IPS DF 6.9 (cell line): ENCODE data around the gene NUP42.

Source experiments
- DNase-seq: peaks from one replicate; pipeline ENCODE4 v3.0.0-alpha.2; 2013; ENCODE audit warnings: low read depth, low spot score
- H3K27ac ChIP-seq: one replicate; pipeline ENCODE4 v1.5.1; 2013; ENCODE audit warnings: low read length, control low read depth
- H3K27me3 ChIP-seq: 2 replicates; pipeline ENCODE4 v1.6.1; 2013; ENCODE audit warnings: mild to moderate bottlenecking, low read length; ENCODE audit not compliant: control insufficient read depth, insufficient read depth
- H3K36me3 ChIP-seq: 2 replicates; pipeline ENCODE4 v1.6.1; 2013; ENCODE audit warnings: low read length; ENCODE audit not compliant: control insufficient read depth, insufficient read depth
- H3K4me1 ChIP-seq: 2 replicates; pipeline ENCODE4 v1.6.1; 2013; ENCODE audit warnings: low read length; ENCODE audit not compliant: control insufficient read depth, insufficient read depth
- H3K4me3 ChIP-seq: 2 replicates; pipeline ENCODE4 v1.5.1; 2013; ENCODE audit warnings: mild to moderate bottlenecking, low read length
- H3K9me3 ChIP-seq: 2 replicates; pipeline ENCODE4 v1.6.1; 2013; ENCODE audit warnings: low read length, inconsistent platforms; ENCODE audit not compliant: control insufficient read depth, insufficient read depth
- WGBS: extraction: QIAGEN DNeasy Blood & Tissue Kit; methylation state at CpG from one replicate; pipeline ENCODE4 v1.1.7; 2013; ENCODE audit warnings: mixed read lengths, missing lambda C conversion rate; ENCODE audit not compliant: insufficient read length, insufficient coverage; 5-methylcytosine and 5-hydroxymethylcytosine counted together

NUP42 gene

DNA sequence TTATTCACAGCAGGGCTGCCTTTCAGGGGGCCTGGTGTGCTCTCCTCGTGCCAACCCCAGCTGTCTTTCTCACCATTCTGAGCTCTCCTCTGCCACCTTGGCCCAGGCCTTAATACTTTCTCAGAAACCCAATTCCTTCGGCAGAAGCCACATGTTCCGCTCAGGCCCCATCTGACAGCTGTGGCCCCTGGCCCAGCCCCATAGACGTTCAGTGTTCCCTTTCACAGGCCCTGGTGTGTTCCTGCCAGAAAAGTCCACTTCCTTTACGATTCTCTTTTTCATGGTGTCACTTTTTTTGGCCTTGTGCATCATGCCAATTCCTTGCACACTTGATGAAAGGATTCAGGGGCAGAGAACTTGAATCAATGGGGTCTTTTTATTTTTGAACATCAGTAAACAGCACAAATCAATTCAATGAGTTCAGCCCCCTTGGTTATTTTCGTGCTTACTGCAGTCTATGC, 48.8 kb downstream of the NUP42 start:
- no peak overlapping the region for H3K4me3 ChIP-seq
- no peak overlapping the region for H3K27ac ChIP-seq
- no peaks in the 10 kb centered on the region for H3K9me3 ChIP-seq
- no peaks in the 10 kb centered on the region for H3K36me3 ChIP-seq
- WGBS, result no CpG with 5 or more reads among the region's 6 CpGs
- DNase-seq, result no peak
- H3K27me3 ChIP-seq, result no peaks in the 10 kb centered on the region
- no peaks in the 10 kb centered on the region for H3K4me1 ChIP-seq

DNA sequence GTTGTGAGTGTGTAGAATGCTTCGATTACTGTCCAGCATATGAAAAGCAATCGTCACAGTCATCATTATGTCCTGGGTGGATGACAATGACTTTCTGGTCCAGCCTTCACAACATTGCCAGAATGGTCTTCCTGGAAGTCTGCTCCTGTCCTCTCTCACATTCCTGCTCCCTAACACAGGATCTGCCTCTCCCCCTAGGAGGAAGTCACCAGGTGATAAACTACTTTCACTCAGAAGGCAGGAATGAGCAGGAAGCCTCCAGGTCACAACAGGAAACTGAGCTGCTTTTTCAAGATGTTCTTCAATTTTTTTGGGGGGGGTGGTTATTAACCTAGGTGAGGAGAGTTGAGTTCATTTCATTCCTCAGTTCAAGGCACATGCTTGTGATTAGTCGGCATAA, 51.1 kb downstream of the NUP42 start:
- no peak overlapping the region for H3K4me3 ChIP-seq
- no peaks in the 10 kb centered on the region for H3K36me3 ChIP-seq
- no peaks in the 10 kb centered on the region for H3K9me3 ChIP-seq
- H3K27ac ChIP-seq, result no peak overlapping the region
- no peak for DNase-seq
- H3K27me3 ChIP-seq, result no peaks in the 10 kb centered on the region
- no peaks in the 10 kb centered on the region for H3K4me1 ChIP-seq
- no CpG with 5 or more reads among the region's 3 CpGs for WGBS

DNA sequence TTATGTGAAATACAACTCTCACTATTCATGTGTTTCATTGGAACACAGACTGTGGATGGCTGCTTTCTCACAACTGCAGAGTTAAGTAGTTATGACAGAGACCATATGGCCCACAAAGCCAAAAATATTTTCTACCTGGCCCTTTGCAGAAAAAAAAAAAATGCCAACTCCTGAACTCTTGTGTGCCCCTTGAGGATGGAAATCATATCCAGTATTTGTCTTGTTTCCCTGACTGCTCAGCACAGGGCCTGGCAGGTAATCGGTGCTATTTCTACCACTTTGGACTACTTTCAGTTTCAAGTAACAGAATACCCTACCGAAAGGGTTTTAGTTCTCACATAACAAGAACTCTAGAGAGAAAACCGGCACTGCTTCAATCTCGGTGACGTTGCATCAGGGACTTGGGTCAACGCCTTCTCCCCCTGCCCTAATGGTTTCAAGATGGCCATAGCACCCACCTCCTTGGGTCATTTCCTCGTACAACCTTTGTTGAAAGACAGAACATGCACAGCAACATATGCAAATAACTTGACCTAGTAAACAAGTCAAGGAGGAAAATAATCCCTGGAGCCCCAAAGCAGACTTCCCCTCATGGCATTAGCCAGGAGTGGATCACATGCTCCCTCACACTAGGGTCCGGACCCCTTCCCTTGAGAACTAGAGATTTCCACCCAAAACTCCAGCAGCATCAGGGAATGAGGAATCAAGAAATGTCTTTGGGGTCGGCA, 52.9 kb downstream of the NUP42 start:
- Histone ChIP-seq H3K27me3 (no peaks in the 10 kb centered on the region), H3K36me3 (no peaks in the 10 kb centered on the region), H3K4me3 (no peak overlapping the region), H3K27ac (no peak overlapping the region), H3K9me3 (no peaks in the 10 kb centered on the region), H3K4me1 (no peaks in the 10 kb centered on the region)
- no peak for DNase-seq
- WGBS, result no CpG with 5 or more reads among the region's 9 CpGs

DNA sequence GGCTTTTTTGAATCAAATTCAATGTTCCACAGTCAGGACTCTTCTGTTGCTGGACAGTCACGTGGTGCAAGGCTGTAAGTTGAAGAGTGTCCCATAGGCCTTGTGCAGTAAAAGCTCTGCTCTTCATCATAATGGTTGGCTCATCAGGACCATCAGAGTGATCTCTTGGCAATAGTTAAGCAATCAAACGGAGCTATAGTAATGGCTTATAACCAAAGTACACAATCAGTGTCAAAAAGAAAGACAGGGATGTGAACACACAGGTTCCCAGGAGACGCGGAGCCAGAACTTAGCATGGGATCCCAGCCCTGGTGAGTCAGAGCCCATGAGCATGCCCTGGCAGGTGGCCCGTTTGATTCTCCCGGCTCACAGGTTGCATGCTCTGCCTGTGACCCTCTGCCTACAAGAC, 54.0 kb downstream of the NUP42 start:
- H3K4me3 ChIP-seq, result no peak overlapping the region
- H3K36me3 ChIP-seq, result no peaks in the 10 kb centered on the region
- no peaks in the 10 kb centered on the region for H3K27me3 ChIP-seq
- H3K9me3 ChIP-seq, result no peaks in the 10 kb centered on the region
- WGBS, result no CpG with 5 or more reads among the region's 6 CpGs
- no peak for DNase-seq
- H3K4me1 ChIP-seq, result no peaks in the 10 kb centered on the region
- no peak overlapping the region for H3K27ac ChIP-seq

DNA sequence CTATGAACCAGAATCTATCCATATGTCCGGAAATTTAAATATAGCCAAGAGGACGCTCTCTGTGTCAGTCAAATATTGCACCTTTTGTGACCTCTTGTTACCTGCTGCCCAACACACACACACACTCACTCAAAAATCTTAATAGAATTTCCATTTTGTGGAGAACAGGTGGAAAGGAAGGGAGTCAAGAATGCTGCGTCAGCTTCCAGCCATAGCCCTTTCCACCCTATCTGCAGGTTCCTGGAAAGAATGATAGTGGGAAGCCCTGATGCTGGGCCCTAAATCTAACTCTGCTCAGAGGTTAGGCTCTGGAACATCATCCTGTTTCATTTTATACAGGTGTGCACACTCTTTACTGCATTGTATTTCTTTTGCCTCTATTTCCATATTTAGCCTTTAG, 55.2 kb downstream of the NUP42 start:
- no peak for DNase-seq
- no CpG with 5 or more reads among the region's 3 CpGs for WGBS

DNA sequence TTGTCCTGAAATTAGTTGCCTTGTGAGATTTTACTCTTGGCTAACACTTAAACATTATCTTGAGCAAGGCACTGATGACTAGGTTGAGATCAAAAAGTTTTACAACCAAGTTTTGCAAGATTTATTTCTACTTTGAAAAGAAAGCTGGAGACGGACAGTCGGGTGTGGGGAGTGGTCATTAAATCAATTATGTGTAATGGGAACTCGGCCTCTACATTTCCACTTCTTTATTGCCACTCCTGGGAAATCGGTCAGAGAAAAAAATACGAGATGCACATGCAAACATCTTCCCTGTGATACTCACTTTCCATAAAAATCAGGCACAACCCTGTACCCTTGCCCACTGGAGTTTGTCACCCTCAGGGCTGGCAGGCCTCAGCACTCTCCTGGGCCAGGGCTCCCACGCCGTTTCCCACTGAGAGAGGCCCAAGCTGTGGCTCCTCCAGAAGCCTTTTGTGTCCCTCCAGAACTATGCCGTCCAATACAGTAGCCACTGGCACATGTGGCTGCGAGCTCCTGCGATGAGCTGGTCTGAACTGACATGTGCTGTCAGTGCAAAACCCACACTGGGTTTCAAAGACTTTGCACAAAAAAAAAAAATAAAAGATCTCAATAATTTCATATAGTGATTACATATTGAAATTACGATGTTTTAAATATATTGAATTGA, 57.3 kb downstream of the NUP42 start:
- DNase-seq, result no peak
- Histone ChIP-seq H3K27me3 (no peaks in the 10 kb centered on the region), H3K36me3 (no peaks in the 10 kb centered on the region), H3K27ac (no peak overlapping the region), H3K4me3 (no peak overlapping the region), H3K9me3 (no peaks in the 10 kb centered on the region), H3K4me1 (no peaks in the 10 kb centered on the region)
- WGBS, result no CpG with 5 or more reads among the region's 11 CpGs

More for the DNA sequence above, 55.2 kb downstream of the NUP42 start:
- H3K36me3 ChIP-seq, result no peaks in the 10 kb centered on the region
- H3K9me3 ChIP-seq, result no peaks in the 10 kb centered on the region
- H3K4me1 ChIP-seq, result no peaks in the 10 kb centered on the region
- no peaks in the 10 kb centered on the region for H3K27me3 ChIP-seq
- no peak overlapping the region for H3K4me3 ChIP-seq
- no peak overlapping the region for H3K27ac ChIP-seq

DNA sequence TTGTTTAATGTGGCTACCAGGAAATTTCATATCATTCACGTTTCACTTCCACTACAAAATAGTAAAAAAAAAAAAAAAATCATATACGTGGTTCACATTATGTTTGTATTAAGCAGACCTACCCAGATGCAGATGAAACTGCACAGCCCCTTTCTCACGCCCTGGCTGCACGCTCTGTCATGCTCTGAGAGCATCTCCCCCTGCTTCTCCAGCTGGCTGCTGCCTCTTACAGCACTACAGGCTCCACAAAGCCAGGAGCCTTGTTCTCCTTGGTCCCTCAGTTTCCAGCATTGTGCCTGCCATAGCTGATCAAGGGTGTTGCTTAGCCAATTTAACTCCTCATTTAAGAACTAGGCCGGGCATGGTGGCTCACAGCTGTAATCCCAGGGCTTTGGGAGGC, 57.9 kb downstream of the NUP42 start:
- no peak overlapping the region for H3K4me3 ChIP-seq
- no peaks in the 10 kb centered on the region for H3K4me1 ChIP-seq
- DNase-seq, result no peak
- H3K27me3 ChIP-seq, result no peaks in the 10 kb centered on the region
- no peaks in the 10 kb centered on the region for H3K9me3 ChIP-seq
- no peak overlapping the region for H3K27ac ChIP-seq
- no CpG with 5 or more reads among the region's 5 CpGs for WGBS
- no peaks in the 10 kb centered on the region for H3K36me3 ChIP-seq

DNA sequence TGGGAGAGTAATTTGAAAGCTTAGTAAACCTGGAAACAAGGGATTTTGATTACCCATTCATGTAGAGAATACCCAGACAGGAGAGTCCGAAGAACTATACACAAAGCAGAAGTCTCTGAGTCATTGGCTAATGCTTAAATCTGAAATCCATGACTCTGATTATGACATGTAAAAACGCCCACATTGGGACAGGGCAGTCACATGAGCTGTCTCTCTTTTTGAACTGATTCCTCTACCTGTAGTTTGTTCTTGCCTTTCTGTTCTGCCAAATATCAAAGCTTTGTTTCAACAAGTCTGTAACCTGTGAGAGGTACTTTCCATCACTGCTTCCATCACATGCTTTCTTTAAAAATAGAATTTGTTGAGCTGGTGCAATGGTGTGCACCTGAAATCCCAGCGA, 60.5 kb downstream of the NUP42 start:
- no peak overlapping the region for H3K4me3 ChIP-seq
- no peak overlapping the region for H3K27ac ChIP-seq
- H3K27me3 ChIP-seq, result no peaks in the 10 kb centered on the region
- no peaks in the 10 kb centered on the region for H3K36me3 ChIP-seq
- no CpG with 5 or more reads among the region's 3 CpGs for WGBS
- peaks cover 2% of the 10 kb centered on the region; the same call in 1 of the 2 replicates for H3K4me1 ChIP-seq
- H3K9me3 ChIP-seq, result no peaks in the 10 kb centered on the region
- no peak for DNase-seq

DNA sequence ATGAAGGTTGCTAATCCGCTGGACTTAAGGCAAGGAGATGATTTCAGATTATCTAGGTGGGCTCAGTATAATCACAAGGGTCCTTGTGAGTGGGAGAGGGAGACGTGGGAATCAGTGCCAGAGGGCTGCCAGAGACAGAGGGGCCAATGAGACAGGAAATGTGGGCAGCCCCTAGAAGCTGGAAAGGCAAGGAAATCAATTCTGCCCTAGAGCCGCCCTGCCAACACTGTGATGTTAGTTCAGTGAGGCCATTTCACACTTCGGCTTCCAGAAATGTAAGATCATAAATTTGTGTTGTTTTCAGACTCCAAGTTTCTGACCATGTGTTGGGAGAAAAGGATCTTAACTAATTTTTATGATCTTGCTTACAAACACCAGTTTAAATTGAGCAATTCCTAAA, 61.1 kb downstream of the NUP42 start:
- H3K4me1 ChIP-seq, result peaks cover 4% of the 10 kb centered on the region; the same call in 1 of the 2 replicates
- DNase-seq, result no peak
- WGBS, result no CpG with 5 or more reads among the region's 4 CpGs
- no peak overlapping the region for H3K27ac ChIP-seq
- no peaks in the 10 kb centered on the region for H3K9me3 ChIP-seq
- H3K27me3 ChIP-seq, result peaks cover under 1% of the 10 kb centered on the region; the same call in 1 of the 2 replicates
- no peak overlapping the region for H3K4me3 ChIP-seq
- no peaks in the 10 kb centered on the region for H3K36me3 ChIP-seq

DNA sequence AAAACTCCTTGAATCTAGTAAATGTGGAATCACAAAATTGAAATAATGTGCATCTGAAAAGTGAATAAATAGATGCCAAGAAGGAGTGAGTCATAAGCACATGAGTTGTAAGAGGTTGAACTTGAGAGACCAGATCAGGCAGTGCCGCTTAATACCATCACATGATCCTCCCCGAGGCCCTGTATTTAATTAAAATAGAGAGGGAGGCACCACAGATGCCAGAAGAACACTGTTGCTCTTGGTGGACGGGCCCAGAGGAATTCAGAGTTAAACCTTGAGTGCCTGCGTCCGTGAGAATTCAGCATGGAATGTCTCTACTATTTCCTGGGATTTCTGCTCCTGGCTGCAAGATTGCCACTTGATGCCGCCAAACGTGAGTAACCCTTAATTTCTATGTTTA, 64.7 kb downstream of the NUP42 start, which contains the start of gene GPNMB:
TSS of gene GPNMB (plus strand) at position 221 of the 400 bp plus-strand sequence. CDS start at position 304, 83 bp downstream.
- Histone ChIP-seq H3K9me3 (no peaks in the 10 kb centered on the region), H3K27me3 (peaks cover 4% of the 10 kb centered on the region; the same call in 1 of the 2 replicates), H3K4me1 (peaks cover 5% of the 10 kb centered on the region; the same call in 1 of the 2 replicates), H3K27ac (no peak within 1 kb of the TSS), H3K36me3 (no peaks in the 10 kb centered on the region), H3K4me3 (peak within 1 kb of the TSS; percentile 5; the same call in 1 of the 2 replicates)
- no CpG with 5 or more reads among the region's 7 CpGs for WGBS
- no peak for DNase-seq
